Glutamatergic neuron (in vitro differentiated cells): ENCODE measurements around the gene GJC2. TPM values are rescaled to one million over a fixed set of nuclear protein-coding genes. Genes with fewer than 3 reads are reported as not detected.

Source experiments
- DNase-seq: peaks from one replicate; pipeline ENCODE4 v3.0.0; 2022
- H3K27ac Mint-ChIP-seq: one replicate; pipeline ENCODE4 v1.8.0; 2020; ENCODE audit warnings: mild to moderate bottlenecking, mixed read lengths, inconsistent platforms; ENCODE audit not compliant: unreplicated experiment
- H3K27me3 Mint-ChIP-seq: one replicate; pipeline ENCODE4 v1.8.0; 2020; ENCODE audit warnings: mild to moderate bottlenecking, moderate library complexity, mixed read lengths, inconsistent platforms; ENCODE audit not compliant: unreplicated experiment
- H3K36me3 Mint-ChIP-seq: one replicate; pipeline ENCODE4 v1.8.0; 2020; ENCODE audit warnings: mild to moderate bottlenecking, mixed read lengths, inconsistent platforms; ENCODE audit not compliant: unreplicated experiment
- H3K4me1 Mint-ChIP-seq: one replicate; pipeline ENCODE4 v1.8.0; 2020; ENCODE audit warnings: mild to moderate bottlenecking, low read depth, mixed read lengths, inconsistent platforms; ENCODE audit not compliant: unreplicated experiment
- H3K4me3 Mint-ChIP-seq: one replicate; pipeline ENCODE4 v1.8.0; 2020; ENCODE audit warnings: mild to moderate bottlenecking, mixed read lengths, inconsistent platforms; ENCODE audit not compliant: unreplicated experiment
- H3K9me3 Mint-ChIP-seq: one replicate; pipeline ENCODE4 v1.8.0; 2020; ENCODE audit warnings: mild to moderate bottlenecking, moderate library complexity, mixed read lengths, inconsistent platforms; ENCODE audit not compliant: unreplicated experiment
- CTCF ChIP-seq: fragments of 200-600 bp; sonication (generic); IDR thresholded peaks from one replicate; pipeline ENCODE4 v1.5.0; 2021; ENCODE audit not compliant: partially characterized antibody, unreplicated experiment
- total RNA-seq: library from RNA; stranded (reverse); fragmentation: NEBNext Ultra II Directional; extraction: Animal tissue kit (Norgen Biotek cat#: 25700); gene quantifications from one replicate; pipeline ENCODE4 v1.2.1, GENCODE V29; 2021; ENCODE audit not compliant: unreplicated experiment

Gene GJC2
- total RNA-seq, 1 donor from 2014 or later, result 3.0 TPM

GRCh38 chr1:228123505-228123904, 26.2 kb upstream of the GJC2 start:
- no peak for TF ChIP-seq CTCF
- Mint-ChIP-seq H3K4me3 (no peak overlapping the region), H3K9me3 (no peaks in the 10 kb centered on the region), H3K27ac (no peak overlapping the region), H3K4me1 (no peaks in the 10 kb centered on the region), H3K36me3 (peaks cover 4% of the 10 kb centered on the region), H3K27me3 (peaks cover 2% of the 10 kb centered on the region)
- no peak for DNase-seq

- Mint-ChIP-seq H3K27me3 (peaks cover 2% of the 10 kb centered on the region), H3K27ac (no peak overlapping the region), H3K4me3 (no peak overlapping the region), H3K9me3 (no peaks in the 10 kb centered on the region), H3K36me3 (no peaks in the 10 kb centered on the region), H3K4me1 (no peaks in the 10 kb centered on the region)
- no peak for TF ChIP-seq CTCF
- no peak for DNase-seq
These were observed 24.5 kb upstream of the GJC2 start for GRCh38 chr1:228125185-228125584.

GRCh38 chr1:228131766-228132165, 18.0 kb upstream of the GJC2 start:
- no peak for DNase-seq
- Mint-ChIP-seq H3K9me3 (no peaks in the 10 kb centered on the region), H3K36me3 (no peaks in the 10 kb centered on the region), H3K27ac (no peak overlapping the region), H3K27me3 (peaks cover 6% of the 10 kb centered on the region), H3K4me1 (no peaks in the 10 kb centered on the region), H3K4me3 (no peak overlapping the region)
- no peak for TF ChIP-seq CTCF

- Mint-ChIP-seq H3K27ac (no peak overlapping the region), H3K9me3 (peaks cover 1% of the 10 kb centered on the region), H3K27me3 (peaks cover 7% of the 10 kb centered on the region), H3K36me3 (no peaks in the 10 kb centered on the region), H3K4me3 (no peak overlapping the region), H3K4me1 (no peaks in the 10 kb centered on the region)
- TF ChIP-seq CTCF, result no peak
- no peak for DNase-seq
These were observed 15.1 kb upstream of the GJC2 start for GRCh38 chr1:228134591-228134990.

- no peak for TF ChIP-seq CTCF
- peaks cover 10% of the 10 kb centered on the region for H3K27me3 Mint-ChIP-seq
- DNase-seq, result no peak
These were observed 12.8 kb upstream of the GJC2 start for GRCh38 chr1:228136901-228137300.

More at GRCh38 chr1:228136901-228137300, 12.8 kb upstream of the GJC2 start:
- Mint-ChIP-seq H3K36me3 (no peaks in the 10 kb centered on the region), H3K27ac (no peak overlapping the region), H3K4me3 (no peak overlapping the region), H3K9me3 (peaks cover 7% of the 10 kb centered on the region), H3K4me1 (no peaks in the 10 kb centered on the region)
